CD4-positive, alpha-beta memory T cell (primary cell): ENCODE measurements around the gene SLC52A1. TPM values are rescaled to one million over a fixed set of nuclear protein-coding genes. Genes with fewer than 3 reads are reported as not detected.
A peak's percentile ranks its signal among the peaks of the same experiment; 100 is the strongest.
"Not testable (repeated sequence)": the region's sequence is repeated elsewhere in the genome, so short reads cannot be mapped to it uniquely, and the experiment has no call there.

ENCODE experiments used
- CTCF ChIA-PET: fragments of 350-600 bp; sonication (Branson Sonifier 250); formaldehyde crosslinking; loops from one replicate; lab custom pipeline; 2021; ENCODE audit warnings: inconsistent platforms; ENCODE audit not compliant: partially characterized antibody; lab: Charles Lee
- POLR2A ChIA-PET: fragments of 350-600 bp; sonication (Branson Sonifier 250); formaldehyde crosslinking; loops from one replicate; lab custom pipeline; 2021; ENCODE audit not compliant: partially characterized antibody; lab: Charles Lee
- DNase-seq, 5 donors: peaks; one replicate each; pipeline versions ENCODE4 v3.0.0 to v3.0.0-alpha.2; 2020 to 2022; ENCODE audit warnings: mixed read lengths in 1 of 5
- H3K27ac ChIP-seq: one replicate; pipeline ENCODE4 v1.7.0; 2013; ENCODE audit warnings: low read depth, low read length
- H3K27me3 ChIP-seq: 2 replicates; pipeline ENCODE4 v1.7.0; 2013; ENCODE audit warnings: mild to moderate bottlenecking, low read length, moderate library complexity; ENCODE audit not compliant: insufficient read depth
- H3K36me3 ChIP-seq: 2 replicates; pipeline ENCODE4 v1.7.0; 2013; ENCODE audit warnings: mild to moderate bottlenecking, low read length, moderate library complexity; ENCODE audit not compliant: insufficient read depth
- H3K4me1 ChIP-seq: 2 replicates; pipeline ENCODE4 v1.7.0; 2013; ENCODE audit warnings: mild to moderate bottlenecking, low read length, moderate library complexity; ENCODE audit not compliant: insufficient read depth
- H3K4me3 ChIP-seq, 2 donors: one replicate each; pipeline ENCODE4 v1.7.0; 2013; ENCODE audit warnings: low read length in 2 of 2, mild to moderate bottlenecking in 1 of 2
- H3K9me3 ChIP-seq, 2 donors: one replicate each; pipeline ENCODE4 v1.7.0; 2013; ENCODE audit warnings: low read length in 2 of 2, control low read depth in 1 of 2; ENCODE audit not compliant: control insufficient read depth in 1 of 2
- H3K27ac Mint-ChIP-seq, 7 donors: one replicate each; pipeline ENCODE4 v1.8.0; 2020 to 2021; ENCODE audit warnings: mixed read lengths in 7 of 7, mild to moderate bottlenecking in 6 of 7, inconsistent platforms in 3 of 7, moderate library complexity in 3 of 7
- H3K27me3 Mint-ChIP-seq, 2 donors: one replicate each; pipeline ENCODE4 v1.8.0; 2020 to 2021; ENCODE audit warnings: mixed read lengths in 2 of 2
- H3K36me3 Mint-ChIP-seq, 2 donors: one replicate each; pipeline ENCODE4 v1.8.0; 2020 to 2021; ENCODE audit warnings: mixed read lengths in 2 of 2, inconsistent platforms in 1 of 2, mild to moderate bottlenecking in 1 of 2
- H3K4me1 Mint-ChIP-seq, 4 donors: one replicate each; pipeline ENCODE4 v1.8.0; 2020 to 2021; ENCODE audit warnings: mixed read lengths in 4 of 4, mild to moderate bottlenecking in 1 of 4
- H3K4me3 Mint-ChIP-seq, 8 donors: one replicate each; pipeline ENCODE4 v1.8.0; 2020 to 2021; ENCODE audit warnings: mixed read lengths in 8 of 8, mild to moderate bottlenecking in 7 of 8, moderate library complexity in 6 of 8, inconsistent platforms in 3 of 8
- H3K9me3 Mint-ChIP-seq, 8 donors: one replicate each; pipeline ENCODE4 v1.8.0; 2020 to 2021; ENCODE audit warnings: mixed read lengths in 8 of 8, mild to moderate bottlenecking in 5 of 8, inconsistent platforms in 3 of 8, moderate library complexity in 1 of 8
- intact Hi-C: fragments of 100-400 bp; cut with micrococcal nuclease; formaldehyde crosslinking; loops from one replicate; pipeline ENCODE4 v1.15.1; 2023
- polyA plus RNA-seq, 2 donors: library from polyadenylated mRNA; unstranded; fragments of 300-500 nt; fragmentation: Illumina TruSeq; gene quantifications; one replicate each; pipeline ENCODE4 v1.2.3, GENCODE V29; 2021
- total RNA-seq, 2 experiments: library from RNA; stranded (reverse); gene quantifications; one replicate each; pipeline ENCODE4 v1.2.3, GENCODE V29; 2021

Gene SLC52A1
- total and polyA plus RNA-seq, 4 experiments from 2014 or later = 0.20 to 0.58 (median 0.41) TPM

DNA sequence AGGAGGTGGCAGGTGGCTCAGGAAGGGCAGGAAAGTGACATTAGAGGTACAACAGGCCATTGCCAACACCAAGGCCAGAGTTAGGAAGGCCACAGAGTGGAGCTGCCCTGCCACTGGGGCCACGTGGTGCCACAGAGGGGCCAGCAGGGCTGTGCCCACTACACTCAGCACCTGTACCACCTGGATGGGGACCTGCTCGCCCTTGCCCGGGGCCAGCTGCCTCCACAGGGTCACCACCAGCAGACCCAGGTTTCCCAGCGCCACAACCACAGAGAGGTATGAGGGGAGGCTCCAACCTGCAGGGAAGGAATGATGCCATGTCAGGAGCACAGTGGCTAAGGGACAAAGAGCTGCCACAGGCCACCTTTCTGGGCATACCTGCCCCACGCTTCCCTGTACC lies 1.2 kb downstream of the SLC52A1 start:
- Mint-ChIP-seq H3K9me3 (peaks cover 0 to 3% (median 0%) of the 10 kb centered on the region in 8 donors), H3K4me1 (peaks cover 11 to 38% (median 20%) of the 10 kb centered on the region in 4 donors), H3K27me3 (no peaks in the 10 kb centered on the region), H3K36me3 (no peaks in the 10 kb centered on the region), H3K27ac (peak overlapping the region in 1 of 7 donors; percentile 38), H3K4me3 (no peak overlapping the region)
- CTCF ChIA-PET = interaction anchor here (1.2 to 11.2 kb wide), 5 partner anchors 8 to 125 kb away, joined by 4 to 271 read pairs (median 6); no protein-coding TSS in a partner anchor
- Histone ChIP-seq H3K4me3 (no peak overlapping the region), H3K36me3 (no peaks in the 10 kb centered on the region), H3K27ac (no peak overlapping the region), H3K27me3 (no peaks in the 10 kb centered on the region), H3K9me3 (no peaks in the 10 kb centered on the region), H3K4me1 (peaks cover 25% of the 10 kb centered on the region)
- intact Hi-C loops = no loop called here
- no peak for DNase-seq
- POLR2A ChIA-PET = interaction anchor here (0.8 to 9.5 kb wide), 4 partner anchors 13 to 45 kb away, joined by 3 to 146 read pairs (median 4); partner anchors contain the start of genes INCA1, KIF1C and ZFP3

GRCh38 chr17:5033352-5034015 lies 1.7 kb downstream of the SLC52A1 start:
- H3K27ac Mint-ChIP-seq = peak overlapping the region in 1 of 7 donors; percentile 35
- H3K36me3 Mint-ChIP-seq = no peaks in the 10 kb centered on the region
- Histone ChIP-seq H3K4me3 (no peak overlapping the region), H3K27ac (no peak overlapping the region), H3K27me3 (no peaks in the 10 kb centered on the region), H3K36me3 (no peaks in the 10 kb centered on the region), H3K4me1 (peaks cover 25% of the 10 kb centered on the region), H3K9me3 (no peaks in the 10 kb centered on the region)
- intact Hi-C loops = no loop called here
- H3K4me3 Mint-ChIP-seq = peak overlapping the region in 2 of 8 donors; percentile 17 to 39
- peaks cover 0 to 3% (median 0%) of the 10 kb centered on the region in 8 donors for H3K9me3 Mint-ChIP-seq
- POLR2A ChIA-PET = interaction anchor here (0.8 to 9.5 kb wide), 4 partner anchors 14 to 45 kb away, joined by 3 to 146 read pairs (median 4); partner anchors contain the start of genes INCA1, KIF1C and ZFP3
- H3K4me1 Mint-ChIP-seq = peaks cover 11 to 38% (median 20%) of the 10 kb centered on the region in 4 donors
- CTCF ChIA-PET = interaction anchor here (6.5 to 11.2 kb wide), 2 partner anchors 12 to 28 kb away, joined by 127 to 271 read pairs; no protein-coding TSS in a partner anchor
- H3K27me3 Mint-ChIP-seq = no peaks in the 10 kb centered on the region
- DNase-seq = no peak

- peak overlapping the region in 2 of 8 donors; percentile 17 to 39 for H3K4me3 Mint-ChIP-seq
- POLR2A ChIA-PET = interaction anchor here (1.3 to 9.5 kb wide), 3 partner anchors 14 to 65 kb away, joined by 7 to 146 read pairs (median 54); partner anchors contain the start of gene SPAG7
- peaks cover 12 to 38% (median 20%) of the 10 kb centered on the region in 4 donors for H3K4me1 Mint-ChIP-seq
These were observed 2.4 kb downstream of the SLC52A1 start for GRCh38 chr17:5032865-5033264.

DNA sequence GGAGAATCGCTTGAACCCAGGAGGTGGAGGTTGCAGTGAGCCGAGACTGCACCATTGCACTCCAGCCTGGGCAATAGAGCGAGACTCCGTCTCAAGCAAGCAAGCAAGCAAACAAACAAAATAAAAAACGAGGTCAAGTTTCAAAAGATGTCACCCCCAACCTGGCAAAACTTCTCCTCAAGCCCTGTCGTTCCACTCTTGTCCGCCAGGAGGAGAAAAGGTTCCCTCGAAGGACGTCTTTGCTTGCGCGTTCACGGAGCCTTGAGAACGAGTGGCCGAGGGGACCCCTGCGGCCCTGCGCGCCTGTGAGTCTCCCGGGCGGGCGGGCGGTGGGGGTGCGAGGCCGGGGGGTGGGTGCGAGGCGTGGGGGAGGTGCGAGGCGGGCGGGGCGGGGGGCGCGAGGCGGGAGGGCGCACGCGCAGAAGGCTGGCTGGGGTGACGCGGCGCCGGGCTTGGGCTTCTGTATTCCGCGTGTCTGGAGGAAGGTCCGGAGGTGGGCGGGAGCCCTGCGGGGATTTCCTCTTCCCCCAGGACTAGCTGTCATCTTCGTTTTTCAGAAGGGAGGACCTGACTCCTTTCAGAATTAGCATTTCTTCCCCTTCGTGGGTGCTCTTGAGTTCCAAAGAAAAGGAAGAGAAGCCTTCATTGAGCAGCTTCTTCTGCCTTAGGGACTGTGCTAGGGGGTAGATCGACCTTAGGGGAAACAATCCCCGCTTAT lies 3.7 kb downstream of the SLC52A1 start:
- no peaks in the 10 kb centered on the region for H3K36me3 Mint-ChIP-seq
- Histone ChIP-seq H3K27me3 (no peaks in the 10 kb centered on the region), H3K27ac (peak overlapping the region; percentile 67), H3K4me1 (peaks cover 25% of the 10 kb centered on the region), H3K4me3 (peak overlapping the region in 1 of 2 donors; percentile 23), H3K36me3 (no peaks in the 10 kb centered on the region), H3K9me3 (no peaks in the 10 kb centered on the region)
- H3K9me3 Mint-ChIP-seq = peaks cover 0 to 3% (median 0%) of the 10 kb centered on the region in 8 donors
- ChIA-PET POLR2A (interaction anchor here (0.8 to 9.5 kb wide), 11 partner anchors 10 to 91 kb away, joined by 3 to 146 read pairs (median 6); partner anchors contain the start of genes CAMTA2, INCA1, KIF1C and RNF167), CTCF (interaction anchor here (0.7 to 11.2 kb wide), 19 partner anchors 9 to 131 kb away, joined by 3 to 271 read pairs (median 5); partner anchors contain the start of genes CHRNE, SPAG7 and ZFP3)
- peaks cover 11 to 38% (median 17%) of the 10 kb centered on the region in 4 donors for H3K4me1 Mint-ChIP-seq
- H3K4me3 Mint-ChIP-seq = peak overlapping the region; percentile 79 to 89 (median 87)
- DNase-seq = peak; percentile 77 to 83 (median 81)
- intact Hi-C loops = loop anchor here (1.0 kb wide), 2 partner anchors 18 to 31 kb away; no protein-coding TSS in a partner anchor
- no peaks in the 10 kb centered on the region for H3K27me3 Mint-ChIP-seq
- peak overlapping the region; percentile 90 to 94 (median 93) for H3K27ac Mint-ChIP-seq

More at GRCh38 chr17:5032865-5033264, 2.4 kb downstream of the SLC52A1 start:
- Histone ChIP-seq H3K9me3 (no peaks in the 10 kb centered on the region), H3K27ac (no peak overlapping the region), H3K27me3 (no peaks in the 10 kb centered on the region), H3K36me3 (no peaks in the 10 kb centered on the region), H3K4me3 (no peak overlapping the region), H3K4me1 (peaks cover 25% of the 10 kb centered on the region)
- no peaks in the 10 kb centered on the region for H3K36me3 Mint-ChIP-seq
- intact Hi-C loops = no loop called here
- H3K27me3 Mint-ChIP-seq = no peaks in the 10 kb centered on the region
- peak overlapping the region in 1 of 7 donors; percentile 12 for H3K27ac Mint-ChIP-seq
- H3K9me3 Mint-ChIP-seq = peaks cover 0 to 3% (median 0%) of the 10 kb centered on the region in 8 donors
- DNase-seq = no peak
- CTCF ChIA-PET = interaction anchor here (2.3 to 11.2 kb wide), 3 partner anchors 12 to 54 kb away, joined by 5 to 271 read pairs (median 127); no protein-coding TSS in a partner anchor

DNA sequence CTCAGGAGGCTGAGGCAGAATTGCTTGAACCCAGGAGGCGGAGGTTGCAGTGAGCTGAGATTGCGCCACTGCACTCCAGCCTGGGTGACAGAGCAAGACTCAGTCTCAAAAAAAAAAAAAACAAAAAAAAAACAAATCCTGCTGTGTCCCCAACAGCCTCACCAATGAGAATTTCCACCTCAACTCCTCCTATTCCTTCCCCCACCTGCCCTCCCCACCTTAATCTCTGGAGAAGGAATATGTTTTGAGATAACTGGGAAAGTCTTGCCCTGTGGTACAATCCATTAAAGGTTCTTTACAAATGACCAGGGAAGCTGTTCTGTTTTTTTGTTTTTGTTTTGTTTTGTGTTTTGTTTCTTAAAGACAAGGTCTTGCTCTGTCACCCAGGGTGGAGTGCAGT lies 5.1 kb downstream of the SLC52A1 start:
- H3K27me3 ChIP-seq, DNase-seq, H3K9me3 ChIP-seq, intact Hi-C loops, H3K27ac ChIP-seq, H3K27me3 Mint-ChIP-seq, H3K36me3 Mint-ChIP-seq, H3K4me3 ChIP-seq, H3K9me3 Mint-ChIP-seq, H3K36me3 ChIP-seq: not testable (repeated sequence)
- H3K27ac Mint-ChIP-seq = peak overlapping the region in 4 of 7 donors; percentile 89 to 94 (median 92)
- CTCF ChIA-PET = interaction anchor here (0.7 to 11.2 kb wide), 18 partner anchors 10 to 1427 kb away, joined by 3 to 271 read pairs (median 5); partner anchors contain the start of genes CHRNE, INCA1, KIF1C and RNF167
- peaks cover 11 to 38% (median 18%) of the 10 kb centered on the region in 4 donors for H3K4me1 Mint-ChIP-seq
- H3K4me3 Mint-ChIP-seq = peak overlapping the region in 3 of 8 donors; percentile 87 to 89 (median 89)
- peaks cover 25% of the 10 kb centered on the region for H3K4me1 ChIP-seq
- POLR2A ChIA-PET = interaction anchor here (0.6 to 9.5 kb wide), 8 partner anchors 12 to 611 kb away, joined by 3 to 146 read pairs (median 6); partner anchors contain the start of genes CAMTA2, INCA1, KIF1C and SPAG7

DNA sequence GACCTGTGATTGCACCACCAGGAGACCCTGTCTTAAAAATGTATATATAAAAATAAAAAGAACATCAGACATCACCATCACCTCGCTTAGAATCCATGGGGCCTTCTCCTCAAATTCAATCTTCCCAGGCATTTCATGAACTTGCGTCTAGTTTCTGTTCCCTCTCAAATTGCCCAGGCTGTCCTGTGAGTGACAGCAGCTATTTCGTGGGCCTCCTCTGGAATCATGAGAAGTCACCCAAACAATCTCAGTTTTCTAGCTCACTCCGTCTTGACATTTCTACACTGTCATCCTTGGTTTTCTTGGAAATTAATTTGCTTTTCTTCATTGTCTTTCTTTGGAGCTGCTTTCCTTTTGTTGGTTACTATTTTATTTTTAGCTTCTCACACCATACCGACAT lies 7.3 kb downstream of the SLC52A1 start:
- Mint-ChIP-seq H3K9me3 (no peaks in the 10 kb centered on the region), H3K36me3 (peaks cover 4 to 6% of the 10 kb centered on the region in 2 donors), H3K27ac (peak overlapping the region in 4 of 7 donors; percentile 0 to 78 (median 50)), H3K27me3 (no peaks in the 10 kb centered on the region), H3K4me3 (no peak overlapping the region), H3K4me1 (peaks cover 11 to 25% (median 16%) of the 10 kb centered on the region in 4 donors)
- Histone ChIP-seq H3K27me3 (no peaks in the 10 kb centered on the region), H3K36me3 (no peaks in the 10 kb centered on the region), H3K4me3 (no peak overlapping the region), H3K27ac (no peak overlapping the region), H3K9me3 (no peaks in the 10 kb centered on the region), H3K4me1 (peaks cover 19% of the 10 kb centered on the region)
- intact Hi-C loops = loop anchor here (1.0 kb wide), 1 partner anchor 40 kb away; no protein-coding TSS in a partner anchor
- DNase-seq = no peak
- CTCF ChIA-PET = interaction anchor here (0.7 to 11.2 kb wide), 6 partner anchors 8 to 119 kb away, joined by 3 to 271 read pairs (median 4); no protein-coding TSS in a partner anchor
- POLR2A ChIA-PET = interaction anchor here (0.7 to 9.5 kb wide), 4 partner anchors 19 to 34 kb away, joined by 3 to 146 read pairs (median 5); partner anchors contain the start of genes INCA1 and KIF1C
